ENCODE data around the gene IAPP.
"Not testable (repeated sequence)": the region's sequence is repeated elsewhere in the genome, so short reads cannot be mapped to it uniquely, and the experiment has no call there.

IAPP gene

GRCh38 chr12:21369141-21369980, 3.3 kb upstream of the IAPP start:
- in situ Hi-C loops (cut with MboI; ENCODE audit: low pct_unique_long_range_greater_than_20kb, low sequenced_read_pairs): no loop called here
- DNase-seq: no peak

- in situ Hi-C loops (cut with MboI; ENCODE audit: low pct_unique_long_range_greater_than_20kb, low sequenced_read_pairs): no loop called here
- no peak for DNase-seq
Observed at GRCh38 chr12:21370845-21371449, 1.8 kb upstream of the IAPP start.

GRCh38 chr12:21379218-21379617, 6.5 kb downstream of the IAPP start:
- in situ Hi-C loops (cut with MboI; ENCODE audit: low pct_unique_long_range_greater_than_20kb, low sequenced_read_pairs): no loop called here
- no peak for DNase-seq

GRCh38 chr12:21381320-21381719, 8.6 kb downstream of the IAPP start:
- in situ Hi-C loops (cut with MboI; ENCODE audit: low pct_unique_long_range_greater_than_20kb, low sequenced_read_pairs); DNase-seq: not testable (repeated sequence)

GRCh38 chr12:21384261-21384660, 11.6 kb downstream of the IAPP start:
- DNase-seq: no peak
- in situ Hi-C loops (cut with MboI; ENCODE audit: low pct_unique_long_range_greater_than_20kb, low sequenced_read_pairs): no loop called here

GRCh38 chr12:21387174-21387573, 14.5 kb downstream of the IAPP start:
- no peak for DNase-seq
- in situ Hi-C loops (cut with MboI; ENCODE audit: low pct_unique_long_range_greater_than_20kb, low sequenced_read_pairs): no loop called here

GRCh38 chr12:21392384-21392783, 19.7 kb downstream of the IAPP start:
- in situ Hi-C loops (cut with MboI; ENCODE audit: low pct_unique_long_range_greater_than_20kb, low sequenced_read_pairs): no loop called here
- DNase-seq: no peak

- DNase-seq; in situ Hi-C loops (cut with MboI; ENCODE audit: low pct_unique_long_range_greater_than_20kb, low sequenced_read_pairs): not testable (repeated sequence)
Observed at GRCh38 chr12:21394828-21395626, 22.3 kb downstream of the IAPP start.

- DNase-seq: no peak
- in situ Hi-C loops (cut with MboI; ENCODE audit: low pct_unique_long_range_greater_than_20kb, low sequenced_read_pairs): no loop called here
Observed at GRCh38 chr12:21413369-21414277, 40.9 kb downstream of the IAPP start.

- no peak for DNase-seq
- in situ Hi-C loops (cut with MboI; ENCODE audit: low pct_unique_long_range_greater_than_20kb, low sequenced_read_pairs): no loop called here
Observed at GRCh38 chr12:21416511-21417121, 43.9 kb downstream of the IAPP start.

- DNase-seq; in situ Hi-C loops (cut with MboI; ENCODE audit: low pct_unique_long_range_greater_than_20kb, low sequenced_read_pairs): not testable (repeated sequence)
Observed at GRCh38 chr12:21418398-21418797, 45.7 kb downstream of the IAPP start.

GRCh38 chr12:21419009-21419699, 46.5 kb downstream of the IAPP start:
- DNase-seq; in situ Hi-C loops (cut with MboI; ENCODE audit: low pct_unique_long_range_greater_than_20kb, low sequenced_read_pairs): not testable (repeated sequence)

GRCh38 chr12:21428241-21428640, 55.5 kb downstream of the IAPP start:
- in situ Hi-C loops (cut with MboI; ENCODE audit: low pct_unique_long_range_greater_than_20kb, low sequenced_read_pairs): no loop called here
- no peak for DNase-seq
